Parathyroid adenoma (tissue), 2 donors: Measurements from ENCODE around the gene NUDT15.

ENCODE experiments used
- H2AFZ ChIP-seq: fragments of 300-600 bp; sonication (generic); one replicate; pipeline ENCODE4 v1.7.0; 2017; ENCODE audit warnings: antibody characterized with exemption, mild to moderate bottlenecking
- H3K27ac ChIP-seq: fragments of 300-600 bp; sonication (generic); one replicate; pipeline ENCODE4 v1.7.0; 2017
- H3K27me3 ChIP-seq: fragments of 300-600 bp; sonication (generic); one replicate; pipeline ENCODE4 v1.7.0; 2017; ENCODE audit warnings: low read length; ENCODE audit not compliant: control insufficient read depth, insufficient read depth
- H3K36me3 ChIP-seq: fragments of 300-600 bp; sonication (generic); one replicate; pipeline ENCODE4 v1.7.0; 2017; ENCODE audit warnings: low read length; ENCODE audit not compliant: control insufficient read depth, insufficient read depth
- H3K4me1 ChIP-seq: fragments of 300-600 bp; sonication (generic); one replicate; pipeline ENCODE4 v1.7.0; 2017; ENCODE audit warnings: control low read depth
- H3K4me2 ChIP-seq: fragments of 300-600 bp; sonication (generic); one replicate; pipeline ENCODE4 v1.7.0; 2017; ENCODE audit warnings: low read length
- H3K4me3 ChIP-seq: fragments of 300-600 bp; sonication (generic); one replicate; pipeline ENCODE4 v1.7.0; 2017; ENCODE audit warnings: low read depth, low read length
- H3K79me2 ChIP-seq: fragments of 300-600 bp; sonication (generic); one replicate; pipeline ENCODE4 v1.7.0; 2017; ENCODE audit warnings: control low read depth
- H3K9ac ChIP-seq: fragments of 300-600 bp; sonication (generic); one replicate; pipeline ENCODE4 v1.7.0; 2017; ENCODE audit warnings: mild to moderate bottlenecking
- H3K9me3 ChIP-seq: fragments of 300-600 bp; sonication (generic); one replicate; pipeline ENCODE4 v1.7.0; 2017; ENCODE audit warnings: low read length; ENCODE audit not compliant: control insufficient read depth
- TF ChIP-seq, protein P1 (sequence below): fragments of 300-600 bp; sonication (generic); IDR thresholded peaks from one replicate; pipeline ENCODE4 v1.7.0; 2017; ENCODE audit warnings: antibody characterized with exemption, mild to moderate bottlenecking
- donor health status: primary hyperparathyroidism.

The NUDT15 gene

DNA sequence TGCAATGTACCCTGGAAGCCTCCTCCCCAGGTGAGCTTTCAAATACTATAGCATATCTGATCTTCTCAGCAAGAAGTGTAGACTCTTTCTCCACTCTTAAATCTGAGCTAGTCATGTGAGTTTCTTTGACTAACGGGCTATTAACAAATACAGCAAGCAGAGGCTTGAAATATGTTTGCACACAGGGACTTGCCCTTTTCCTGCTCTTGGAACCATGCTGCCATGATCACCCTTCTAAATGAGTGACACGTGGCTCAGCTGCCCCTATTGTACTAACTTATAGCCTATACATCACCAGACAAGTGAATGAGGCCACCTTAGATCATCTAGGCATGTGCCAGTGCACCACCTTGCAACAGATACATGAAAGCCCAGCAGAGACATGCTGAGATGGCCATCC, 23.2 kb upstream of the NUDT15 start:
- Histone ChIP-seq H3K36me3 (no peaks in the 10 kb centered on the region), H3K27ac (no peak overlapping the region), H3K79me2 (no peaks in the 10 kb centered on the region), H3K27me3 (no peaks in the 10 kb centered on the region), H3K9ac (no peak overlapping the region), H3K9me3 (no peaks in the 10 kb centered on the region), H3K4me1 (no peaks in the 10 kb centered on the region), H3K4me3 (no peak overlapping the region), H2AFZ (no peak overlapping the region), H3K4me2 (no peak overlapping the region)
- TF ChIP-seq, protein P1, sequence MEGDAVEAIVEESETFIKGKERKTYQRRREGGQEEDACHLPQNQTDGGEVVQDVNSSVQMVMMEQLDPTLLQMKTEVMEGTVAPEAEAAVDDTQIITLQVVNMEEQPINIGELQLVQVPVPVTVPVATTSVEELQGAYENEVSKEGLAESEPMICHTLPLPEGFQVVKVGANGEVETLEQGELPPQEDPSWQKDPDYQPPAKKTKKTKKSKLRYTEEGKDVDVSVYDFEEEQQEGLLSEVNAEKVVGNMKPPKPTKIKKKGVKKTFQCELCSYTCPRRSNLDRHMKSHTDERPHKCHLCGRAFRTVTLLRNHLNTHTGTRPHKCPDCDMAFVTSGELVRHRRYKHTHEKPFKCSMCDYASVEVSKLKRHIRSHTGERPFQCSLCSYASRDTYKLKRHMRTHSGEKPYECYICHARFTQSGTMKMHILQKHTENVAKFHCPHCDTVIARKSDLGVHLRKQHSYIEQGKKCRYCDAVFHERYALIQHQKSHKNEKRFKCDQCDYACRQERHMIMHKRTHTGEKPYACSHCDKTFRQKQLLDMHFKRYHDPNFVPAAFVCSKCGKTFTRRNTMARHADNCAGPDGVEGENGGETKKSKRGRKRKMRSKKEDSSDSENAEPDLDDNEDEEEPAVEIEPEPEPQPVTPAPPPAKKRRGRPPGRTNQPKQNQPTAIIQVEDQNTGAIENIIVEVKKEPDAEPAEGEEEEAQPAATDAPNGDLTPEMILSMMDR = no peak

- no peak overlapping the region for H3K4me2 ChIP-seq
- H3K9me3 ChIP-seq = no peaks in the 10 kb centered on the region
- TF ChIP-seq, protein P1 = no peak
- no peak overlapping the region for H3K27ac ChIP-seq
- H3K4me3 ChIP-seq = no peak overlapping the region
- no peaks in the 10 kb centered on the region for H3K36me3 ChIP-seq
- no peaks in the 10 kb centered on the region for H3K79me2 ChIP-seq
- H2AFZ ChIP-seq = no peak overlapping the region
- H3K4me1 ChIP-seq = no peaks in the 10 kb centered on the region
- H3K27me3 ChIP-seq = no peaks in the 10 kb centered on the region
- H3K9ac ChIP-seq = no peak overlapping the region
Observed at GRCh38 chr13:48018637-48019036, 18.9 kb upstream of the NUDT15 start.

- TF ChIP-seq, protein P1 = no peak
- Histone ChIP-seq H3K4me3 (no peak overlapping the region), H3K4me2 (no peak overlapping the region), H3K79me2 (no peaks in the 10 kb centered on the region), H2AFZ (no peak overlapping the region), H3K9me3 (no peaks in the 10 kb centered on the region), H3K27me3 (no peaks in the 10 kb centered on the region), H3K27ac (no peak overlapping the region), H3K9ac (no peak overlapping the region), H3K4me1 (no peaks in the 10 kb centered on the region), H3K36me3 (no peaks in the 10 kb centered on the region)
Observed at GRCh38 chr13:48019796-48020195, 17.7 kb upstream of the NUDT15 start.

- Histone ChIP-seq H3K9ac (no peak overlapping the region), H2AFZ (no peak overlapping the region), H3K27me3 (no peaks in the 10 kb centered on the region), H3K4me3 (no peak overlapping the region), H3K36me3 (no peaks in the 10 kb centered on the region), H3K4me2 (no peak overlapping the region), H3K9me3 (no peaks in the 10 kb centered on the region), H3K4me1 (no peaks in the 10 kb centered on the region), H3K27ac (no peak overlapping the region), H3K79me2 (no peaks in the 10 kb centered on the region)
- TF ChIP-seq, protein P1 = no peak
Observed at GRCh38 chr13:48028066-48028465, 9.5 kb upstream of the NUDT15 start.

DNA sequence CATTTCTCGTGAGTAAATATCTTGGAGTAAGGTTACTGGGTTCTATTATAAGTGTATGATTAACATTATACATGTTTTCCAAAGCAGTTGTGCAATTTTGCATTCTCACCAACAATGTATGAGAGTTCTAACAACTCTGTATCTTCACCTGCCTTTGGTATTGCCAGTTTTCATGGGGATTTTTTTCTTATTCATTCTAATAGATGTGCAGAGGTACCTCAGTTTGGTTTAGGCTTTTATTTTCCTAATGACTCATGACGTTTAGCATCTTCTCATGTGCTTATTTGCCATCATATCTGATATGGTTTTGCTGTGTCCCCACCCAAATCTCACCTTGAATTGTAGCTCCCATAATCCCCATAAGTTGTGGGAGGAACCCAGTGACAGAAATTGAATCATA, 7.7 kb upstream of the NUDT15 start:
- Histone ChIP-seq H3K36me3 (no peaks in the 10 kb centered on the region), H3K9ac (no peak overlapping the region), H3K27ac (no peak overlapping the region), H3K4me2 (no peak overlapping the region), H2AFZ (no peak overlapping the region), H3K9me3 (no peaks in the 10 kb centered on the region), H3K4me1 (no peaks in the 10 kb centered on the region), H3K4me3 (no peak overlapping the region), H3K79me2 (no peaks in the 10 kb centered on the region), H3K27me3 (no peaks in the 10 kb centered on the region)
- TF ChIP-seq, protein P1 = no peak
